Dendritic cell treated with granulocyte-macrophage colony-stimulating factor and Interleukin-4, amounts not matched to agents 40 ng/mL and 50 ng/mL, for 4 days (primary cell): Measurements from ENCODE around the gene CFAP46.
"Not testable (repeated sequence)": the region's sequence is repeated elsewhere in the genome, so short reads cannot be mapped to it uniquely, and the experiment has no call there.

ENCODE experiments used
- H3K27ac Mint-ChIP-seq: one replicate; pipeline ENCODE4 v1.8.0; 2022; ENCODE audit warnings: mild to moderate bottlenecking, mixed read lengths
- H3K27me3 Mint-ChIP-seq: one replicate; pipeline ENCODE4 v1.8.0; 2022; ENCODE audit warnings: mild to moderate bottlenecking, mixed read lengths
- H3K36me3 Mint-ChIP-seq: one replicate; pipeline ENCODE4 v1.8.0; 2022; ENCODE audit warnings: low read depth, mixed read lengths
- H3K4me1 Mint-ChIP-seq: one replicate; pipeline ENCODE4 v1.8.0; 2022; ENCODE audit warnings: low read depth, mixed read lengths
- H3K4me3 Mint-ChIP-seq: one replicate; pipeline ENCODE4 v1.8.0; 2022; ENCODE audit warnings: mild to moderate bottlenecking, moderate library complexity, mixed read lengths
- H3K9me3 Mint-ChIP-seq: one replicate; pipeline ENCODE4 v1.8.0; 2022; ENCODE audit warnings: mixed read lengths
- intact Hi-C: fragments of 100-400 bp; cut with micrococcal nuclease; formaldehyde crosslinking; loops from one replicate; pipeline ENCODE4 v1.15.0; 2022

CFAP46 gene

DNA sequence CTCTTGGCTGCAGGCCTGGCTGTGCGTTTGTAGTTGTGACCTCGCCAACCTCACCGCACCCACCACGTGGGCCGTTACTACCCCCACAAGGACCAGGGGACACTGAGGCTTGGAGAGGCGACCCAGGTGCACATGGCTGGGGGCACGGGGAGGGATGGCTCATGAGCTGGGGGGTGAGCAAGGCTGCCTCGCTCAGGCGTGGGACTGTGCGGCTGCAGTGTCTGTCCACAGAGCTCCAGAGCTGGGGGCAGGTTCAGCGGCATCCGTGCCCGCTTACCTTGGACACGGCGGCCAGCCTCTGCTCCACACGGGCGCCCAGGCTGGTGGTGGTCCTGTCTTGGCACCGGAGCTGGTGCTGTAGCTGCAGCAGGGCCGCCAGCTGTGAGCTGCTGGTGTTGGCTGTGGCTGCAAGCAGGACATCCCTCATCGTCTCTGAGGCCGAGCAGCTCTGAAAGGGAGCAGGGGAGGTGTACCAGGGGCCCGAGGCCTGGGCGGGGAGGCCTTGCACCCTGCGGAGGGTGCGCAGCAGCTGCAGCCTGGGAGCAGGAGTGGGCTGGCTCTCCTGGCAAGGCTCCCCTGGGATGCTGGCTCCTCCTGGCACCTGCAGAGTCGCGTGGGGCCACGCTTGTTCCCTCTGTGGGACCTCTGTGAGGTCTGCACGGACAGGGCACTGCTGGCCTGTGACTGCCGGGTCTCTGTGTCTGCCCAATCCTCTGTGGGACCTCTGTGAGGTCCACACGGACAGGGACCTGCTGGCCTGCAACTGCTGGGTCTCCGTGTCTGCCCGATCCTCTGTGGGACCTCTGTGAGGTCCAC lies 96.4 kb downstream of the CFAP46 start:
- no peak overlapping the region for H3K27ac Mint-ChIP-seq
- peaks cover 20% of the 10 kb centered on the region for H3K27me3 Mint-ChIP-seq
- H3K4me1 Mint-ChIP-seq: peaks cover 6% of the 10 kb centered on the region
- H3K9me3 Mint-ChIP-seq: peaks cover 21% of the 10 kb centered on the region
- no peaks in the 10 kb centered on the region for H3K36me3 Mint-ChIP-seq
- no peak overlapping the region for H3K4me3 Mint-ChIP-seq
- intact Hi-C loops: no loop called here

DNA sequence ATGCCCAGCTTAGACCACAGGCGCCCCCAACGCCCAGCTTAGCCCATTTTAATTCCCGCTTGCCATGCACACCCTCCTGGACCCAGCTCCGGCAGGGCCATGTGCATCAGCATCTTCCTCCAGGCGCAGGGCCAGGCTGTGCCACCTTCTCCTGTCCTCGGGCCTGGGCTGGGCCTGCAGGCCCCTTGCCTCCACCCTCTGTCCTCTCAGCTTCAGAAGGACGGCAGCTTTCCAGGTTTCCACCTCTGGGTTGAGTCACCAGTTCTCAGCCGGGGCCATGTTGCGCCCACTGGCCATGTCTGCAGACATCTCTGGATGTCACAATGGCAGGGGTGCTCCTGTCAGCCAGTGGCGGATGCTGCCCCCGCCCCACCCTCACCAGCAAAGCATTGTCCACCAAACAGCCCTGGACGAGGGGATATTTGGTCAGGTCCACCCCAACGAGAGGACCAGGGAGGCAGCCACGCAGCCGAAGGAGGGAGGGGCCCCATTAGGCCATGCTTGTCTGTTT lies 97.3 kb downstream of the CFAP46 start:
- Mint-ChIP-seq H3K27me3 (peaks cover 20% of the 10 kb centered on the region), H3K27ac (no peak overlapping the region), H3K4me1 (peaks cover 6% of the 10 kb centered on the region), H3K9me3 (peaks cover 21% of the 10 kb centered on the region), H3K36me3 (no peaks in the 10 kb centered on the region), H3K4me3 (no peak overlapping the region)
- intact Hi-C loops: no loop called here

DNA sequence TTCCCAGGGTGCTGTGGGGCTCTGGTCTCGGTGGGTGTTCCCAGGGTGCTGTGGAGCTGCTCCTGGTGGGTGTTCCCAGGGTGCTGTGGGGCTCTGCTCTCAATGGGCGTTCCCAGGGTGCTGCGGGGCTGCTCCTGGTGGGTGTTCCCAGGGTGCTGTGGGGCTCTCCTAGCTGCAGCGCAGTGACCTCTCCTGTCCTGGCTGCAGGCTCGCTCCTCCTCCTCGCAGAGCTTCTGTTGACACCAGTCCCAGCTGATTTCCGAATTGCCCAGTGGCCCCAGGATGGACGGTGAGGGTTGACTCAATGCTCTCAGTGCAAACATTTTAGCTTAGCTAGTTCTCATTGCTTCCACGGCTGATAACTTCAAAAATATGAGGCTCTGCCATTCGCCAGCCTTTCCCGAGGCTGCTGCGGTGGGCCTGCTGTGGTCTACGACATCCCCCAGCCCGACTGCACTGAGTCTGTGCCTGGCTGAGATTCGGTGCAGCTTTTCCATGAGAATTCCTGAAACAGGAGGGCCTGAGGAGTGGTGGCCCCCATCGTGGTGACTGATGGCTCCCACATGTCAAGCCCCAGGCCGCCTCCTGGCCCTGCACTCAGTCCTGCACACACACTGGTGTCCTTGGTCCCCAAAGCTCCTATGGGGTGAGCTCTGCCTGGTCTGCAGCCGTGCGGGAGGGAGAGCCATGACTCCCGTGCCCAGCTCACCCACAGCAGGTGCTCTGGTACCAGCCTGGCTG lies 98.1 kb downstream of the CFAP46 start:
- Mint-ChIP-seq H3K36me3 (no peaks in the 10 kb centered on the region), H3K27ac (no peak overlapping the region), H3K27me3 (peaks cover 19% of the 10 kb centered on the region), H3K4me1 (peaks cover 6% of the 10 kb centered on the region), H3K4me3 (no peak overlapping the region), H3K9me3 (peaks cover 21% of the 10 kb centered on the region)
- intact Hi-C loops: no loop called here

DNA sequence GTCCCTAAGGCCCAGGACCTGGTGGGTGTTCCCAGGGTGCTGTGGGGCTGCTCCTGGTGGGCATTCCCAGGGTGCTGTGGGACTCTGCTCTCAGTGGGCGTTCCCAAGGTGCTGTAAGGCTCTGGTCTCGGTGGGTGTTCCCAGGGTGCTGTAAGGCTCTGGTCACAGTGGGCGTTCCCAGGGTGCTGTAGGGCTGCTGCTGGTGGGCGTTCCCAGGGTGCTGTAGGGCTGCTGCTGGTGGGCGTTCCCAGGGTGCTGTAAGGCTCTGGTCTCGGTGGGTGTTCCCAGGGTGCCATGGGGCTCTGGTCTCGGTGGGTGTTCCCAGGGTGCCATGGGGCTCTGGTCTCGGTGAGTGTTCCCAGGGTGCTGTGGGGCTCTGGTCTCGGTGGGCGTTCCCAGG lies 99.1 kb downstream of the CFAP46 start:
- H3K4me1 Mint-ChIP-seq, intact Hi-C loops, H3K36me3 Mint-ChIP-seq, H3K27ac Mint-ChIP-seq, H3K4me3 Mint-ChIP-seq: not testable (repeated sequence)
- Mint-ChIP-seq H3K27me3 (peaks cover 12% of the 10 kb centered on the region), H3K9me3 (peaks cover 21% of the 10 kb centered on the region)

DNA sequence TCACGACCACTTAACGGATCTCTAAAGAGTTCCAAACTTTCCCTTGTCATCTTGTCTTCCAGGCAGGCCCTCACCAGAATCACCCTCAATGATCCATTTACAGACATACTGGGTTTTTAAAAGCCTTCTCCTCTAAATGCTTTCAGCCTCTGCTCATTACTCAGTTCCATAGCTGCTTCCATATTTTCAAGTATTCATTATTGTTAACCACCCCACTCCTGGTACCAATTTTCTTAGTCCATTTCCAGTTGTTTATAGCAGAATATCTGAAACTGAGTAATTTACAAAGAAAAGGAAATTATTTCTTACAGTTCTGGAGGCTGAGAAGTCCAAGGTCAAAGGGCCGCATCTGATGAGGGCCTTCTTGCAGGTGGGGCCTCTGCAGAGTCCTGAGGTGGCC lies 100.0 kb downstream of the CFAP46 start:
- H3K4me3 Mint-ChIP-seq: no peak overlapping the region
- H3K4me1 Mint-ChIP-seq: no peaks in the 10 kb centered on the region
- H3K36me3 Mint-ChIP-seq: no peaks in the 10 kb centered on the region
- peaks cover 21% of the 10 kb centered on the region for H3K9me3 Mint-ChIP-seq
- H3K27ac Mint-ChIP-seq: no peak overlapping the region
- intact Hi-C loops: no loop called here
- H3K27me3 Mint-ChIP-seq: peaks cover 4% of the 10 kb centered on the region

DNA sequence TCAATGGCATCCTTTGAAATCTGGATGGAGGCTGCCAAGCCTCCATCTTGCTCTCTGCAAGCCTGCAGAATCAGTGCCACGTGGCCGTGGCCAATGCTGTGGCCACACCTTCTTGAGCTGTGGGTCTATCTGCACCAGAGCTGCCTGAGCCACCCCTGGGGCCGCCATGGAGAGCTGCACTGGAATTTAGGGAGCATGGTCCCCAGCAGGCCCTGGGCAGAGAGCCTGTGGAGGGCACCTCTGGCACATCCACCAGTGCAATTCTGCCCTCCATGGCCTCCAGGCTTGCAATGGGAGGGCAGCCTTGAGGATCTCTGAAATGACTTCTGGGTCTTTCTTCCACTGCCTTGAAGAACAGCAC lies 100.8 kb downstream of the CFAP46 start:
- Mint-ChIP-seq H3K4me3 (no peak overlapping the region), H3K4me1 (no peaks in the 10 kb centered on the region), H3K9me3 (peaks cover 21% of the 10 kb centered on the region), H3K27me3 (peaks cover 4% of the 10 kb centered on the region), H3K27ac (no peak overlapping the region), H3K36me3 (no peaks in the 10 kb centered on the region)
- intact Hi-C loops: no loop called here

DNA sequence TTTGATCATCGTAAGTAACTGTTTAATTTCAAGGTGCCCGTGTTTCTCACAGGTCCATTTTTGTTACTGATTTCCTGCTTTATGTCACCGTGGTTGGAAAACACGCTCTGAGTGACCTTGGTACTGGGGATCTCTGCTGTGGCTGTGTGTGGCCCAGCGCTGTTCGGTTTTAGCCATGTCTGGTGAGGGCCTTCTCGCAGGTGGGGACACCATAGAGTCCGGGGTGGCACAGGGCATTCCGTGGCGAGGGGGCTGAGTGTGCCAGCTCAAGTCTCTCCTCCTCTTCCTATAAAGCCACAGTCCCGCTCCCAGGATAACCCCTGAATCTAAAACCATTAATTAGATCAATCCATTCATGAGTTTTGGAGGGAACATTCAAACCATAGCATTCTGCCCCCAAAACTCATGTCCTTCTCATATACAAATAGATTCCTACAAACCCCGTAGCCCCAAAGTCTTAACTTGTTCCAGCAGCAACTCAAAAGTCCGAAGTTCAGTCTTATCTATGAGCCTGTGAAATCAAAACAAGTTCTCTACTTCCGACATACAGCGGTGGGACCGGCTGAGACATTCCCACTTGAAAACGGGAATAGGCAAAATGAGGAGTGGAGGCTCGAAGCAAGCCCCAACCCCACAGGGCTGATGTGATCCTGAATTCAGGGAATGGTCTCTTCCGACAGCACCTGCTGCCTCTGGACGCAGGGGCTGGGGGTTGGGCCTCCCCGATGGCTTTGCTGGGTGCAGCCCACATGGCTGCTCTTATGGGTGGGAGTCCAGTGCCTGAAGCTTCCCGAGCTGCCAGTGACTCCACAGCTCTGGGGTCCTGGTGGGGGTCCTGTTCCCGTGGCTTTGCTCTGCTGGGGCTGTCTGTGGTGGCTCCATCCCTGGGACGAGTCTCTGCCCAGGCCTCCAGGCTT lies 101.4 kb downstream of the CFAP46 start:
- no peak overlapping the region for H3K4me3 Mint-ChIP-seq

DNA sequence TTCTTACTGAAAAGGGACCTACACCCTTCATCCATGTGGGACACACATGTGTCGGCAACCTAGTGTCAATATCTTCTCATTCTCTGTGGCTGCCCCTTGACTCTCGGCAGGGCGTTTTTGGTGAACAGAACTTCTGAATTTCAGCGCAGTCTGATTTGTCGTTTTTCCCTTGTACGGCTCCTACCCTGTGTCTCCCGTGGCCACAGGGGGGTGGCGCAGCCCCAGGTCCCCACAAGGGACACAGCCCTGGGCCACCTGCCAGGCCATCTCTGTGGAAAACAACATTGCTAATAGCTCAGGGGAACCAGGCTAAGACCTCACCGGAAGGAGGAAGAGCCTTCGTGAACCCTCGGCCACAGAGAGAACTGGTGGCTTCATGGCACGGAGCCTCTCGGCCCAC lies 103.3 kb downstream of the CFAP46 start:
- Mint-ChIP-seq H3K36me3 (no peaks in the 10 kb centered on the region), H3K27me3 (peaks cover 4% of the 10 kb centered on the region), H3K4me1 (no peaks in the 10 kb centered on the region), H3K27ac (no peak overlapping the region), H3K4me3 (no peak overlapping the region), H3K9me3 (peaks cover 21% of the 10 kb centered on the region)
- intact Hi-C loops: no loop called here

More for the DNA sequence above, 101.4 kb downstream of the CFAP46 start:
- H3K4me1 Mint-ChIP-seq: no peaks in the 10 kb centered on the region
- intact Hi-C loops: no loop called here
- H3K36me3 Mint-ChIP-seq: no peaks in the 10 kb centered on the region
- H3K27ac Mint-ChIP-seq: no peak overlapping the region
- peaks cover 4% of the 10 kb centered on the region for H3K27me3 Mint-ChIP-seq
- H3K9me3 Mint-ChIP-seq: peaks cover 21% of the 10 kb centered on the region

DNA sequence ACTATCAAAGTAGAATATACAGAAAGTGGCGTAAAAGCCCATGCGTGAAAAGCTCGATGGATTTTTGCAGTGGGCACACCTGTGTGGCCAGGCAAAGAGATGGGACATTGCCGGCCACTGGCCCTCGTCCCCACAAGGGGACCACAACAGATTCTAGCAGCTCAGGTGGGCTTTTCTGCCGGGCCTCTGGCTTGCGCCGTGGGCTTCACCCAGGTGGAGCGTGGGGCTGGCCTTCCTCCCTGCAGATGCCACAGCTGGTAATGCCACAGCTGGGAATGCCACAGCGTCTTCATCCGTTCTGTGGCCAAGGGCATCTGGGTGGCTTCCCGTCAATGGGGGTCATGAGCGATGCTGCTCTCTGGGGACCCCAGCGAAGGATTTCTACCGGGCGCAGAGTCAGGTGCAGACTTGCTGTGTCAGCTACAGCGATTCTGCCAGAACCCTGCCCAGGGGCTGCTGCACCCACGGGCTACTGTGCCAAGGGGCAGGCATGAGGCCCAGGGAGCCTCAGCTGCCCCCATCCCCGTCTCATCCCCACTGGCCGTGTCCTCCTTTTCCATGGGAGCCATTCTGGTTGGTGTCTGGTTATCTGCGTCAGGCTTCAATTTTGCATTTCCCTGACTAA lies 103.9 kb downstream of the CFAP46 start:
- Mint-ChIP-seq H3K27ac (no peak overlapping the region), H3K36me3 (no peaks in the 10 kb centered on the region), H3K4me1 (no peaks in the 10 kb centered on the region), H3K4me3 (no peak overlapping the region), H3K27me3 (peaks cover 4% of the 10 kb centered on the region), H3K9me3 (peaks cover 21% of the 10 kb centered on the region)
- intact Hi-C loops: no loop called here

DNA sequence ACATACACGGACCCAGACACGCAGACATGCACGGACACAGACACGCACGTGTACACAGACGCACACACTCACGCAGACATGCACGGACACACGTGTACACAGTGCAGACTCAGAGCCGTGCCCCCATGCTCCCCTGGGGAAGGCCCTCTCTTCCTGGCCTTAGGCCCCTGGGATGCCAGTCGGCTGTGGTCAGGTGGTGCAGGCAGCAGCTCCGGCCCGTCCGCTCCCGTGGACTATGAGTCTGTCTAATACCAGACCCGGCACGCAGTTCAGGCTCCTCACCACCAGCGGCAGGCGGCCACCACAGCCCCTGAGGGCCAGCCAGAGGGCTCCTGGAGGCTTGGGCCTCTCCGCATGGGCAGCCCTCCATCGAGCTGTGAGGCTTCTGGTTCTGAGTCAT lies 104.5 kb downstream of the CFAP46 start:
- intact Hi-C loops: no loop called here
- Mint-ChIP-seq H3K36me3 (no peaks in the 10 kb centered on the region), H3K9me3 (peaks cover 17% of the 10 kb centered on the region)

DNA sequence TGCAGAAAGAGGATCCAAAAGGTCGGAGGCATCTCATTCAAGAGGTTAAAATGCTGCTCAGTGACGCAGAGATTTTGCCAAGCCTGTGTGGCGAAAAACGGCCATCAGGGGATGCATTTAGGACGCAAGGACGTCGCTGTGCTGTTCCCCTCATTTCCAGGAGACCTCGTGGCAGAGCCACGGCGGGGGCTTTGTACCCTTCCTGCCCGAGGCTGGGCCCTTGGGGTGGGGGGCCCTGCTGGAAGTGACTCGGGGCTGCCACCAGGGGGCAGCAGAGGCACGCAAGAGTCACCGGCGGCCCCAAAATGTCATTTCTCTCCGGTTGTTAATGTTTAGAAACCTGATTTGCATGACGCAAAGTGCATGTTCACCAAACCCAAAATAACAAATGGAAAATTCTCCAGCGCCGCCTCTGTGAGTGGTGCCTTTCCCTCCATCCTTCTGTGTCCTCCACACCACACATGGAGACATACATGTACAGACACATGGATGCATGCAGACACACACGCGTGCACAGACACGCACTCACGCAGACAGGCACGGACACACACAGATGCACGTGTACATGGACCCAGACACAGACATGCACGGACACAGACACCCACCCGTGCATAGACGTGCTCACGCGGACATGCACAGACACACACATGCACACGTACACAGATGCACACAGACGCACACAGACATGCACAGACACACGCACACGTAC lies 105.4 kb downstream of the CFAP46 start:
- Mint-ChIP-seq H3K9me3 (peaks cover 8% of the 10 kb centered on the region), H3K27me3 (peaks cover 7% of the 10 kb centered on the region), H3K4me3 (no peak overlapping the region), H3K4me1 (no peaks in the 10 kb centered on the region), H3K36me3 (no peaks in the 10 kb centered on the region), H3K27ac (no peak overlapping the region)
- intact Hi-C loops: no loop called here

More for the DNA sequence above, 104.5 kb downstream of the CFAP46 start:
- Mint-ChIP-seq H3K4me1 (no peaks in the 10 kb centered on the region), H3K27me3 (peaks cover 4% of the 10 kb centered on the region), H3K4me3 (no peak overlapping the region), H3K27ac (no peak overlapping the region)

DNA sequence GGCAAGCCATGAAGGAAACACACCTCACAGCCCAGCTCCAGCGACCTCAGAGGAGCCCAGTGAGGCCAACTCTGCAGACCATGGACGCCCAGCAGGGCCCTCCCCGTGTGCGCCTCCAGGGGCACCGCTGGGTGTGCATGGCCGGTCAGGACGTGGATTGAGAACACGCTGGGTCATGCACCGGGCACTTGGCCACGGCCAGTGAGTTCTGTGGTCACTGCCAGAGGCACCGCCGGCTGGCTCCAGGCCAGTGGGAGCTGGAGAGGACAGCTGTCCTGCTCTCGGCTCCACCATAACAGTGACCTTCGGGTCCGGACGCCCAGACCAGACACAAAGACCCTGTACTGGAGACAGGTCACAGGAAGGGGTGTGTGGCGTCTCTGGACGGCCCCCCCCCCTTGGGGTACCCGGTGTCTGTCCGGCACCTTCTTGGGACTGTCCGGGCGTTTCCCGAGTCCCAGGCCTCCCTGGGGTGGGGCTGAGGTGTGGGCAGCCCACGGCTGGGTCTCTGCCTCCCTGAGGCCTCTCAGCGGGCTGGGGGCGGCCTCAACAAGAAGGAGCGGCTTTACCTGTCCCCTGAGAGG lies 106.0 kb downstream of the CFAP46 start:
- no peak overlapping the region for H3K27ac Mint-ChIP-seq
- H3K27me3 Mint-ChIP-seq: peaks cover 11% of the 10 kb centered on the region
- no peaks in the 10 kb centered on the region for H3K4me1 Mint-ChIP-seq
- peaks cover 1% of the 10 kb centered on the region for H3K9me3 Mint-ChIP-seq
- H3K36me3 Mint-ChIP-seq: no peaks in the 10 kb centered on the region
- no peak overlapping the region for H3K4me3 Mint-ChIP-seq
- intact Hi-C loops: no loop called here

DNA sequence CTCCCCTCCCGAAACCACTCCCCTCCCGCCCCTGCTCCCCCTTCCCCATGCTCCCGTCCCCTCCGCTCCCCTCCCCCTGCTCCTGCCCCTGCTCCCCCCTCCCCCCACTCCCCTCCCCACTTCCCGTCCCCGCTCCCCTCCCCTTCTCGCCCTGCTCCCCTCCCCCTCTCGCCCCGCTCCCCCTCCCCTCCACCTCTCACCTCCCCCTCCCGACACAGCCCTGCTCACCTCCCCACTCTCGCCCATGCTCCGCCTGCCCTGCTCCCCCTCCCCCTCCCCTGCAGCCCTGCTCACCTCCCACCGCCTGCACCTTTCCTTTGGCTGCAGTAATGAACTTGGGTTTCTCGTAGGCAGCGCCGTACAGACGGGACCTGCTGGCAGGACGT lies 106.5 kb downstream of the CFAP46 start:
- H3K36me3 Mint-ChIP-seq: no peaks in the 10 kb centered on the region
- H3K27ac Mint-ChIP-seq: no peak overlapping the region
- H3K4me3 Mint-ChIP-seq: no peak overlapping the region
- no peaks in the 10 kb centered on the region for H3K4me1 Mint-ChIP-seq
- intact Hi-C loops: no loop called here
- H3K9me3 Mint-ChIP-seq: no peaks in the 10 kb centered on the region
- peaks cover 11% of the 10 kb centered on the region for H3K27me3 Mint-ChIP-seq
